Upper lobe of left lung (tissue), 6 donors: ENCODE measurements around the gene CNTFR. TPM values are rescaled to one million over a fixed set of nuclear protein-coding genes. Genes with fewer than 3 reads are reported as not detected.
A peak's percentile ranks its signal among the peaks of the same experiment; 100 is the strongest.

Experiments used
- ATAC-seq, 2 donors: fragments of 200-7000 bp; cut with Tn5 transposase; one replicate each; pipeline ENCODE4 v1.9.1; 2022; ENCODE audit warnings: mild to moderate bottlenecking in 2 of 2, moderate library complexity in 2 of 2; ENCODE audit not compliant: low FRiP score in 2 of 2
- DNase-seq, 2 donors: peaks; one replicate each; pipeline ENCODE4 v3.0.0-alpha.2; 2019 to 2020
- H3K27ac ChIP-seq, 4 donors: fragments of 200-600 bp; sonication (generic); one replicate each; pipeline ENCODE4 v1.5.1; 2016 to 2019
- H3K27me3 ChIP-seq, 4 donors: fragments of 200-600 bp; sonication (generic); one replicate each; pipeline ENCODE4 v1.5.1; 2017 to 2019
- H3K36me3 ChIP-seq, 4 donors: fragments of 200-600 bp; sonication (generic); one replicate each; pipeline ENCODE4 v1.5.1; 2016 to 2019
- H3K4me1 ChIP-seq, 4 donors: fragments of 200-600 bp; sonication (generic); one replicate each; pipeline ENCODE4 v1.5.1; 2018 to 2019
- H3K4me3 ChIP-seq, 4 donors: fragments of 200-600 bp; sonication (generic); one replicate each; pipeline ENCODE4 v1.5.1; 2017 to 2019; ENCODE audit warnings: mild to moderate bottlenecking in 2 of 4, moderate library complexity in 1 of 4
- H3K9me3 ChIP-seq, 4 donors: fragments of 200-600 bp; sonication (generic); one replicate each; pipeline ENCODE4 v1.5.1; 2018 to 2019
- EP300 ChIP-seq, 4 donors: sonication (generic); formaldehyde crosslinking; IDR thresholded peaks; one replicate each; pipeline ENCODE4 v1.5.1; 2017; ENCODE audit warnings: antibody characterized with exemption in 4 of 4, control low read depth in 2 of 4
- POLR2A ChIP-seq, 4 donors: fragments of 450-650 bp; IDR thresholded peaks; one replicate each; pipeline ENCODE4 v1.5.1; 2016 to 2017; ENCODE audit warnings: antibody characterized with exemption in 4 of 4, mild to moderate bottlenecking in 2 of 4
- POLR2AphosphoS5 ChIP-seq, 2 donors: sonication (generic); formaldehyde crosslinking; IDR thresholded peaks; one replicate each; pipeline ENCODE4 v1.5.1; 2017; ENCODE audit warnings: antibody characterized with exemption in 2 of 2
- WGBS, 2 donors: methylation state at CpG; one replicate each; pipeline ENCODE4 v1.1.5; 2017 to 2018; 5-methylcytosine and 5-hydroxymethylcytosine counted together
- total RNA-seq, 6 donors: library from RNA; depleted of rRNA in 4 of 6; stranded (reverse); fragments of >200 nt in 4 of 6; gene quantifications; one replicate each; pipeline versions ENCODE4 v1.1.0 to v1.2.1, GENCODE V29; 2016 to 2021
- TF ChIP-seq, protein P1 (sequence below), 6 experiments: fragments of 450-650 bp in 4 of 6; fragments of 200-600 bp in 2 of 6; sonication (generic) in 2 of 6; IDR thresholded peaks; one replicate each; pipeline ENCODE4 v1.5.1; 2016 to 2019; ENCODE audit warnings: antibody characterized with exemption in 6 of 6
- donor health status: DM: no; HTN: no; CAD: no; lungs with moderate emphysema.
- donor health status: DM: no; HTN: yes; CAD: no; lungs with severe emphysema.

CNTFR gene
- total RNA-seq, 6 donors from 2014 or later = 0.30 to 3.3 (median 0.69) TPM; not detected in 1

DNA sequence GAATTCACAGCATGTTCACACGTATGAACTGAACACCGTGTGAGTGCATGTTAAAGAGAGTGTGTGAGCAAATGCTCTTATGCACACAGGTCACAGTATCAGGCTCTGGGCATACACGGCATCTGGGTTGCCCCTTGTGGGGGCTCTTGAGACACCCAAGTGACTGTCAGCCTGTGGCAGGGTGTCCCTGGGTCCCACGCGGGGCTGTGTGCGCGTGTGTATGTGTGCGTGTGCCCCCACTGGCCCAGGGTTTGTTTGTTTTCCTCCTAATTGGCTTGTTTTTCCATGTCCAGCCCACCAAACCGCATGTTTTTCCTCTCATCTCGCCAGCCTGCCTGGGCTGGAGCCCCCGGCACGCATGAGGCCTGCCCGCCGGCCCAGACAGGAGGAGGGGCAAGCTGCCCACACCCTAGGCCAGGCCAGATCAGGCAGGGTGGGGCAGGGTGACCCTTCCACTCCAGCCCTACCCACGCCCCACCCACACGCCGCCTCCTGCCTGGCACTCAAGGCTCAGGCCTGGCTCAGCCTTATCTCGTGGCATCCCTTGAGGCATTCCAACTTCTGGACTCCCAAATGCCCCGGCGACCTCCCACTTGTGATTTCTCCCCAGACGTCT is 28.8 kb downstream of the CNTFR start:
- Histone ChIP-seq H3K9me3 (peaks cover 0 to 7% (median 2%) of the 10 kb centered on the region in 4 donors), H3K4me3 (no peak overlapping the region), H3K27me3 (peaks cover 0 to 2% (median 0%) of the 10 kb centered on the region in 4 donors), H3K27ac (no peak overlapping the region), H3K36me3 (no peaks in the 10 kb centered on the region), H3K4me1 (peaks cover 9 to 16% (median 15%) of the 10 kb centered on the region in 4 donors)
- DNase-seq = peak in 1 of 2 donors; percentile 78
- 52 to 66% methylated on average over 20 to 21 of the region's 21 CpGs for WGBS, 2 donors
- no peak for ATAC-seq
- no peak for TF ChIP-seq POLR2A (IDR thresholded peaks at IDR 0.05)
- TF ChIP-seq POLR2AphosphoS5 (IDR thresholded peaks at IDR 0.05) = no peak
- TF ChIP-seq EP300 (IDR thresholded peaks at IDR 0.05) = no peak
- TF ChIP-seq, protein P1, sequence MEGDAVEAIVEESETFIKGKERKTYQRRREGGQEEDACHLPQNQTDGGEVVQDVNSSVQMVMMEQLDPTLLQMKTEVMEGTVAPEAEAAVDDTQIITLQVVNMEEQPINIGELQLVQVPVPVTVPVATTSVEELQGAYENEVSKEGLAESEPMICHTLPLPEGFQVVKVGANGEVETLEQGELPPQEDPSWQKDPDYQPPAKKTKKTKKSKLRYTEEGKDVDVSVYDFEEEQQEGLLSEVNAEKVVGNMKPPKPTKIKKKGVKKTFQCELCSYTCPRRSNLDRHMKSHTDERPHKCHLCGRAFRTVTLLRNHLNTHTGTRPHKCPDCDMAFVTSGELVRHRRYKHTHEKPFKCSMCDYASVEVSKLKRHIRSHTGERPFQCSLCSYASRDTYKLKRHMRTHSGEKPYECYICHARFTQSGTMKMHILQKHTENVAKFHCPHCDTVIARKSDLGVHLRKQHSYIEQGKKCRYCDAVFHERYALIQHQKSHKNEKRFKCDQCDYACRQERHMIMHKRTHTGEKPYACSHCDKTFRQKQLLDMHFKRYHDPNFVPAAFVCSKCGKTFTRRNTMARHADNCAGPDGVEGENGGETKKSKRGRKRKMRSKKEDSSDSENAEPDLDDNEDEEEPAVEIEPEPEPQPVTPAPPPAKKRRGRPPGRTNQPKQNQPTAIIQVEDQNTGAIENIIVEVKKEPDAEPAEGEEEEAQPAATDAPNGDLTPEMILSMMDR (IDR thresholded peaks at IDR 0.05) = no peak

DNA sequence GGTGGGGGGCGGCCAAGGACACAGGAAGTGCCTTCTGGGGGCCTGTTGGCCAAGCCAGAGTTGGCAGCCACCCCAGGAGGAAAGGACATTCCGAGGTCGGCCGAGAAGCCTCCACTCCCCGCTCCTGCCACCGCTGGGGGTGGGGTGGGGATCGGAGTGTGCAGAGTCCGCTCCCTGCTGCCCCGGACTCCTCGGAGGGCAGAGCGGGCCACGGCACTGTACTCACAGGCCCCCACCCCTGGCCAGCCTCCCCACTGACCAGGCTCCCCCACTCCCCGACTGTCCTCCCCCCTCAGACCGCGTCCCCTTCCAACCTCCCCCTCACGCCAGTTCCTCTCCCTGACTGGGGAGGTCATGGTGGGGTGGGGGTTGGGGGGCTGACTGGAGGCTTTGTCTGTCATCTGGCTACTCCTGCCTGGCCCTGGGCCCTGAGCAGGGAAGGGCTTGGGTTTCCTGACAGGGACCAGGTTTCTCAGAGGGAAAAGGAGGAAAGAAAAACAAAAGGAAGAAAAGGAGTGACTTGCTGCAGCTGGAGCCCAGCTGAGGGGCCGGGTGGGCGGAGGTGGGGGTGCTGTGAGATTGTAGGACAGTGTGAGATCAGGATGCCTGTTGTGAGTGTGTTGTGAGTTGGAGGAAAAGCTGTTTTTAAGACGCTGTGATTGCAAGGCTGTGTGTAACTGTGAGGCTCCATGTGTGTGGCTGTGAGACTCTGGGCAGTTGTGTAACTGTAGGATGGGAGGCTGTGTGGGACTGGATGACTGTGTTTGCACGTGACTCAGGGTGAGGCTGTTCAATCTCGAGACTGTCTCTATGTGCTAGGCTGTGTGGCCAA is 29.7 kb downstream of the CNTFR start:
- H3K4me1 ChIP-seq = peaks cover 9 to 16% (median 15%) of the 10 kb centered on the region in 4 donors
- TF ChIP-seq, protein P1 (IDR thresholded peaks at IDR 0.05) = no peak
- TF ChIP-seq EP300 (IDR thresholded peaks at IDR 0.05) (no peak), POLR2AphosphoS5 (IDR thresholded peaks at IDR 0.05) (no peak), POLR2A (IDR thresholded peaks at IDR 0.05) (no peak)
- no peak overlapping the region for H3K4me3 ChIP-seq
- DNase-seq (peak in 1 of 2 donors; percentile 66), ATAC-seq (peak; percentile 59 to 61)
- peaks cover 0 to 7% (median 2%) of the 10 kb centered on the region in 4 donors for H3K9me3 ChIP-seq
- peaks cover 0 to 2% (median 0%) of the 10 kb centered on the region in 4 donors for H3K27me3 ChIP-seq
- H3K36me3 ChIP-seq = no peaks in the 10 kb centered on the region
- H3K27ac ChIP-seq = no peak overlapping the region
- 13 to 32% methylated on average over 8 to 18 of the region's 21 CpGs for WGBS, 2 donors

DNA sequence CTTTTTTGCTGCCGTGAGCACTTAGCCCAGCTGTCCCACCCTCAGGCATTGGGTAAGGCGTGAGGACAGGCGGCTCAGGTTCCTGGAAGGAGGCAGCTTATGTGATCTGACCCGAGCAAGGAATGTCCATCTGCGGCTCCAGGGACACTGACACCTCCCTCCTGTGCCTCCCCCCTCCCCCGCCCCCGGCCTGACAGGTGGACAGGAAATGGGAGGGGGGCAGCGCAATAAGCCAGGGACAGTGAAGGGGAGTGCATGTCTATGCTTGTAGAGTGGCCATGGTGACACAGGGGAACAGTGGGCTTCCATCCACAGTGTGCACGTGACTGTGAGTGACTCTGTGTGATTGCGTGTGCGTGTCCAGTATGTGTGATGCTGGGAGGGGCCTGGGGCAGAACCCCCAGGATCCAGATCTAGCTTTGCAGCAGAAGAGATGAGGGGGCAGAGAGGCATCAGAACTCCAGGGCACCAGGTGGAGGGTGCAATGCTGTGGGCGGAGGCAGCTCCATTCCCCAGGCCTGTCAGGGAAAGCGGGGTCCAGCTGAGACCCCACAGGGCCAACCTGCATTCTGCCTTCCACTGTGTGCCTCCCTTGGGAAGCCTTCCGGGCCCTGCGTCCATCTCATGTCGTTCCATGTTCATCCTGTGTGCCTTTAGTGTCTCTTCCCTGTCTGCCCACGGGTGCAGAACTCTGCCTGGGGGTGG is 30.5 kb downstream of the CNTFR start:
- H3K36me3 ChIP-seq = no peaks in the 10 kb centered on the region
- H3K27ac ChIP-seq = no peak overlapping the region
- peaks cover 9 to 16% (median 15%) of the 10 kb centered on the region in 4 donors for H3K4me1 ChIP-seq
- H3K27me3 ChIP-seq = peaks cover 0 to 2% (median 0%) of the 10 kb centered on the region in 4 donors
- H3K4me3 ChIP-seq = no peak overlapping the region
- TF ChIP-seq, protein P1 (IDR thresholded peaks at IDR 0.05) = no peak
- TF ChIP-seq POLR2A (IDR thresholded peaks at IDR 0.05) (no peak), POLR2AphosphoS5 (IDR thresholded peaks at IDR 0.05) (no peak), EP300 (IDR thresholded peaks at IDR 0.05) (no peak)
- peaks cover 0 to 7% (median 2%) of the 10 kb centered on the region in 4 donors for H3K9me3 ChIP-seq
- DNase-seq = no peak
- ATAC-seq = no peak
- WGBS, 2 donors = 59 to 62% methylated on average over 9 to 17 of the region's 17 CpGs

DNA sequence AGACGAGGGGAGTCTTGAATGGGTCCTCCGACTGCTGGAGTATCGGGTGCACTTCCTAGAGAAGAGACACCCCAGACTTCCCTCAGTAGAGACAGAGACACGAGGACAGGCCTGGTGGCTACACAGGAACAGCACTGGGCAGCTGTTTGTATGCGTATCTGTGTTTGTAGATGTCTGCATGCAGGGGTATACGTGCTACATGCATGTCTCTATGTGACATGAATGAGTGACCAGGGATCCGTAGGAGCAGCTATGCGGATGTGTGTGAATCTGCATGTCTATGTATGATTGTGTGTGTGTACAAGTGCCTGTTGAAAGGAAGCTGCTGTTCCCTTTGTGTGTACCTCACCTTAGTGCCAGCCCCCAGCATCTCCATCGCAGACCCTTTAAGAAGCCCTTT is 31.2 kb downstream of the CNTFR start:
- Histone ChIP-seq H3K4me1 (peaks cover 9 to 16% (median 15%) of the 10 kb centered on the region in 4 donors), H3K4me3 (no peak overlapping the region), H3K27ac (no peak overlapping the region), H3K36me3 (no peaks in the 10 kb centered on the region), H3K9me3 (peaks cover 0 to 7% (median 2%) of the 10 kb centered on the region in 4 donors), H3K27me3 (peaks cover 0 to 2% (median 0%) of the 10 kb centered on the region in 4 donors)
- DNase-seq (no peak), ATAC-seq (no peak)
- no peak for TF ChIP-seq POLR2AphosphoS5 (IDR thresholded peaks at IDR 0.05)
- TF ChIP-seq, protein P1 (IDR thresholded peaks at IDR 0.05) = no peak
- no peak for TF ChIP-seq POLR2A (IDR thresholded peaks at IDR 0.05)
- TF ChIP-seq EP300 (IDR thresholded peaks at IDR 0.05) = no peak
- 87 to 93% methylated on average over 3 to 9 of the region's 9 CpGs for WGBS, 2 donors
